ENCODE measurements around the gene LPP.
"Not testable (repeated sequence)": the region's sequence is repeated elsewhere in the genome, so short reads cannot be mapped to it uniquely, and the experiment has no call there.

The LPP gene
- total RNA-seq, result 83.8 to 264 (median 173) reads per million in 17 experiments

GRCh38 chr3:188154014-188154808 is at the start of gene LPP:
Gene LPP, plus strand, starts transcription at chr3:188154157. Its CDS starts 251,964 bp downstream, at chr3:188406121.
- DNase-seq, result peak; percentile 87 to 96 (median 94)

- DNase-seq, result no peak
Measured at GRCh38 chr3:188106006-188106405, 48.0 kb upstream of the LPP start.

- DNase-seq, result no peak
Measured at GRCh38 chr3:188106454-188106853, 47.5 kb upstream of the LPP start.

DNA sequence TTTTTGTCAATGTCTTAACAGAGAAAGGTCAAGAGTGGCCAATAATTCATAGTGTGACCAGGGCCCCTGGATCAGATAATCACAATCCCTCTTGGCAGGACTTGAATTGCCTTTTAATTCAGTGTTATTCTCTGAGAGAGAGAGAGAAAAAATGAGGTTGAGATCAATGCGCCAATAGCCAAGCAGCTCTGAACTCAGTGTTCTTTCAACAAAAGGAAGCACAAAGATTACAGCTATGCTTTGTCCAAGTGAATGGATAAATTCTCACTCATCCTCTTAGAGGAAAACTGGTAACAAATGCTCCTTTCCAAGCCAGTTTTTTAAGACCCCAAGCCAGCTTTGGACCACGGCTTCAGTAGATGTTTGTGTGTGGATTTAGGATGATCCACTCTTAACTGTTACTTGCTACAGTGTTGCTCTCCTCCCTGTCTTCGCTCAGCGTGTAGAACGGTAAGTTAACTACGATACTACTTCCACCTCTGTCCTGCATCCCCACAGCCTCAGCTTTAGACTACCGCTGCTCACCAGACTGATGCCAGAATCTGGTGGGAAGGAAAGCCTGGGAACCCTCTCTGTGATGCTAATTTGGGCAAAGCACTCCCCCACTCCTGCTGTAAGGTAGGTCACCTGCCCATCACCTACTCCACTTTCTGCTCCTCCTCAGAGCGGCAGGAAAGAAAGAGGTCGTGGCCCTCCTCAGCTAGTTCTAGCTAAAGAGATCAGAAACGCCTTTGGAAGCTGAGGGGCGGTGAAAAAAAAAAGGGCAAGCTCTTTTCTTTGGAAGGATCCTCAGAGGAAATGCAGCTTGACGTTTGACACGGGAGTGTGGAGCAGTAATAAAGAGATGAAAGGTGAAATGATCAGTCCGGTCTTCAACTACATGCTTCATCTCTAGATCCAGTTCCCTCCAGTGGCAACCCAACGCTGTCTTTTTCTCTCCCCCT is 46.8 kb upstream of the LPP start:
- no peak for DNase-seq

- peak in 2 of 4 experiments; percentile 7 to 16 for DNase-seq
Measured at GRCh38 chr3:188108703-188109412, 45.1 kb upstream of the LPP start.

DNA sequence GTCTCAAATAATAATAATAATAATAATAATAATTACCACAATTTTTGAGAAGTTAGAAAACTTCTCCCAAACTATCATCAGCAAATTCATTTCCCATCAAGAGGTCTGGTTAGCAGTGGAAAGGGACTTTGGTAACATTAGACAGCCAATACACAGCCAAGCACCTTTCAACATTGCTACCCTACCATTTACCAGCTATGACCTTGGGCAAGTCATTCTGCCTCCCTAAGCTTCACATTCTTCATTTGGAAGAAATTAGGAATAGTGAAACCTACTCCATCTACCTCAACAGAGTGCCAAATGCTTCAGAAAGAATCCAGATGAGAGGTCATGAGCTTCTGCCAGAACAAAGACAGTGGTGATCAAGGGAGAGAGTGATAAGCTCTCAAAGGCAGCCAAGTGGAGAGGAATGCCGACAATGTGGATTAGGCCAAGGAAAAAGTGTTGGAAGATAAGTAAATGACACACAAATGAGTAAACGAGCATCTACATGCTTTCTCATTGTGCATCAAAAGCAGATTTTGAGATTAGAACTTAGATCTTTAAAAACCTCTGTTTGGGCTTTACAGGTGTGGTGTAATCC is 42.9 kb upstream of the LPP start:
- no peak for DNase-seq

GRCh38 chr3:188113756-188114155 is 40.2 kb upstream of the LPP start:
- peak; percentile 21 to 57 (median 44) for DNase-seq

DNA sequence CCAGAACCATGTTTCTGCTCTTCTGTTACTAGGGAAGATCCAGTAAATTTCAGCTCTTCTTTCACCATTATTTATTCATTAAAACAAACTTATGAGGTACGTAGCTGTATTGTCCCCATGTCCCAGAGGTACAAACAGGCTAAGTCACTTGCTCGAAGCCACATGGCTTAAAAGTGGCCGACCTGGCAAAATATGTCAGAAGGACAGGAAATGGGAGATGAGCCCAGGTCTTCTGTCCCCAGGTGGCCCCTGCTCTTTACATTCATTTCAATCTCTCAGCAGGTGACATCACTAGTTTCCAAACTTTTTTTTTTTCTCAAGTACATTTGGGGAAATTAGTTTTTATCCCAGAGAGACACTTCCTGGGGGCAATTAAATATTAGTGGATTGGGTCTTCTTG is 34.1 kb upstream of the LPP start:
- DNase-seq, result no peak

GRCh38 chr3:188122571-188123169 is 31.3 kb upstream of the LPP start:
- DNase-seq, result peak in 3 of 4 experiments; percentile 10 to 27 (median 23)

DNA sequence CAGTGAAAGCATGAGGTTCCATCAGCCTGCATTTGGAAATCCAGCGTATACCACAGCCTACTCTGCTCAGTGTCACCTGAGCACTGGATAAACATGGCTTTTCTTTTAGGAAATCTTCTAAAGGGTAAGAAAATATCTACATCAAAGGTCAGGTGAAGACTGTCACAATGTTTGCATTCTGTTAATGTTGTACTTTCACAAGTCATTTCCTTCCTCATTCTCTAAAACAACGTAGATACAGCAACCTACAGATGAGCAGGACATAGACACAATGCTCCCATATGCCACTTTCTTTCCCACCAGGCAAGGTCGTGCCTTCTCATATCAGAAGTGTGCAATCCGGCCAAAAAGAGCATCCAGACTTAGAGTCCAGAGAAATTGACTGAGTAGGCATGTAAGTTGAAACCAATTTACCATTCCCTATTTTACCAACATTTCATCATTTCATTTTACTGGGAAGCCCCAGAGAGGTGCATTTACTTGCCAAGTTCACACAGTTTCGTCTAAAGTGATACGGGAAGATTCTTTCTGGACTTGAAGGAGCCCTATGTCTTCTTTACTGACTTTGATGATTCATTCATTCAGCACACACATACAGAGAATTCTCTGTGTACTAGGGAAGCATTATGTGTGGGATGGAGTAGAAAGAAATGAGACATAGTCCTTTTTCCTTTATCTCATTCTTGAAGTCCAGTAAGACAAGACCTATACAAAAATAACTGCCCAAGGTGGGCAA is 30.6 kb upstream of the LPP start:
- DNase-seq, result peak; percentile 49 to 86 (median 67)

DNA sequence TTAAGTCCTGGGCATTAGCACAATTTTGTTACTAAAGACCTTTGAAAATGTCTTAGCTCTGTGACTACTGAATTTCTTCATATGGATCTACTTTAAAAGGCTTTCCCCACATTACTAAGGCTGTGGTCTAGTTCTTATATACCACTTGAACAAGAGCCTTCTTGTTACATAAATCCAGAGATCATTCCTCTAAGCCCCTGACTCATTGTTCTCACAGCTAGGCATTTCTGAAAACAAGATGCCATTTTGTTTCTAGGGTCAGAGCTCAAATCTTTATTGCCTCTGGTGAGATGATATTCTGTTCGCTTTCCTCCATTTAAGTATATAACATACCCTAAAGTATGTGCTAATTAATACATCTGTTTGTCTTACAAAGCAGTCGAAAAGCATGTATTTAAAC is 29.8 kb upstream of the LPP start:
- DNase-seq, result peak in 1 of 4 experiments; percentile 8

DNA sequence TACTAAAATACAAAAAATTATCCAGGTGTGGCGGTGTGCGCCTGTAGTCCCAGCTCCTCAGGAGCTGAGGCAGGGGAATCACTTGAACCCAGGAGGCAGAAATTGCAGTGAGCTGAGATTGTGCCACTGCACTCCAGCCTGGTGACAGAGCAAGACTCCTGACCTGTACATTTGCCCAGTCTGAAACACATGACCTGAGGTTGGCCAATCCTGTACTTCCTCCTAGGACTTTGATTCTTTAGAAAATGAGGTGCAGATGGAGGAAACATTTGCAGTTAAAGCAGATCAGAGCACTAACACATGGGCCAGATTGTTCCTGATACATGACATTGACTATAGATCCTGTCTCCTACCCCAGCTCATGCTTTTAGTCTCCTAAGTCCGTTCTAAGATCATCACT is 28.9 kb upstream of the LPP start:
- DNase-seq, result peak; percentile 37 to 61 (median 50)

GRCh38 chr3:188126276-188126675 is 27.7 kb upstream of the LPP start:
- no peak for DNase-seq

DNA sequence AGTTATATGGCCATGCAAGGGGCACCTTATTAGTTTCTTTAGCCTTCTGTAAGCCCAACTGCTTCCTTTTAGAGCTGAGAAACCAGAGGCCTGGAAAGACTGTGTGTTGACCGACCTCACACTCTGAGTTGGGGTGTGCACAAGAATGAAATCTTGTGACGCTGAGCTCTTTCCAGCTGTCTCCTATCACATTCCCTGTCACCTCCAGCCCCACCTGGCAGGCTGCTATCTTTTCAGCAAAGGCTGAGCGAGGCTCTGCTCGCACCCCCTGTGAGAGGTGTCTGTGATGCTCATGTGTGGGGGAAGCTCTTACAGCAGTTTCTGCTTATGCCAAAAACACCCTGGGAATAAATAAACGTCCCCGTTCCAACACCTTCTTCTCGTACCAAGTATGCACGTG is 27.0 kb upstream of the LPP start:
- no peak for DNase-seq

GRCh38 chr3:188128905-188129304 is 25.1 kb upstream of the LPP start:
- no peak for DNase-seq

DNA sequence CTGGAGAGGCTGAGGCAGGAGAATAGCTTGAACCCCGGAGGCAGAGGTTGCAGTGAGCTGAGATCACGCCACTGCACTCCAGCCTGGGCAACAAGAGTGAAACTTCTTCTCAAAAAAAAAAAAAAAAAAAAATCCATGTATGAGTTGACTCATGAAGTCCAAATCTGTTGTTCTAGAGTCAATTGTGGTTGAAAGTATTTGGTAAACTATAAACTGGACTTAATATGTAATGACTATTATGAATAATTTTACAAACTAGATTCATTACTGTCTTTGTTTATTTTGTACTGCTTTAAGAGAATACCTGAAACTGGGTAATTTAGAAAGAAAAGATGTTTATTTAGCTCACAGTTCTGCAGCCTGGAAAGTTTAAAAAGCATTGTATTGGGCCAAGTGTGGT is 22.9 kb upstream of the LPP start:
- DNase-seq, result not testable (repeated sequence)

- peak in 1 of 4 experiments; percentile 27 for DNase-seq
Measured at GRCh38 chr3:188133219-188133618, 20.7 kb upstream of the LPP start.

GRCh38 chr3:188133646-188134045 is 20.3 kb upstream of the LPP start:
- no peak for DNase-seq

DNA sequence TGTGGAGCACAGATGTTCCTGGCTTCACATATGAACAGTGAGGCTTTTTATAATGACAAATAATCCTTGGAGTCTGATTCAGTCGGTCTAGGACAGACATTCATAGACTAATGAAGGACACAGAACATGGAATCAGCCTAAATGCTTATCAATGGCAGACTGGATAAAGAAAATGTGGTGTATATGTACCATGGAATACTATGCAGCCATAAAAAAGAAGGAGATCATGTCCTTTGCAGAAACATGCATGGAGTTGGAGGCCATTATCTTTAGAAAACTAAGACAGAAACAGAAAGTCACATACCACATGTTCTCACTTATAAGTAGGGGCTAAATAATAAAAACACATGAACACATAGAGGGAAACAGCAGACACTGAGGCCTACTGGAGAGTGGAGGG is 19.9 kb upstream of the LPP start:
- DNase-seq, result no peak

GRCh38 chr3:188134856-188135255 is 19.1 kb upstream of the LPP start:
- DNase-seq, result no peak

DNA sequence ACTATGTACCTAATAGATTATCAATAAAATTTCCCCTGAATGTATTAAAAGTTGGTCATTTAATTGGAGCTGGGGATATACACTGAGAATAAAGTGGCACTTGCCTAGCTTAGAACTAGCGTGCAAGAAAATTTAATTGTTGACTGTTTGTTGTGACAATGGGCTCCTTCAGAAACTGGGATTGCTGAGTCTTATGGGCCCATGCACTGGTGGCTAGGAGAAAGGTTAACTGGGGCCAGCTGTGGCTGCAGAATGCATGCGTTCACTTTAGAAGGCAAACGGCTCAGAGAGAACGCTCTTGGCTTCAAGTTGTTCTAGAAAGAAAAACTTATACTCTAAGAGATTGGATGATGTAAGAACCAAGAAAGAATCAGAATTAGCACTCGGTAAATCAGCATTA is 18.7 kb upstream of the LPP start:
- no peak for DNase-seq

Measured in suppressor macrophage (primary cell).